Esophagus muscularis mucosa (tissue), 4 donors: ENCODE measurements around the gene DNAH17.

Experiments
- CTCF ChIP-seq, 3 experiments: fragments of 200-600 bp in 2 of 3; fragments of 450-650 bp in 1 of 3; sonication (generic) in 2 of 3; IDR thresholded peaks; one replicate each; pipeline ENCODE4 v1.5.1; 2017 to 2019; ENCODE audit warnings: antibody characterized with exemption in 3 of 3, mild to moderate bottlenecking in 2 of 3, moderate library complexity in 1 of 3
- EP300 ChIP-seq: sonication (generic); formaldehyde crosslinking; IDR thresholded peaks from one replicate; pipeline ENCODE4 v1.6.1; 2017; ENCODE audit warnings: antibody characterized with exemption
- POLR2A ChIP-seq: fragments of 450-650 bp; IDR thresholded peaks from one replicate; pipeline ENCODE4 v1.6.1; 2017; ENCODE audit warnings: antibody characterized with exemption, moderate library complexity, mild to moderate bottlenecking, low read depth
- POLR2AphosphoS5 ChIP-seq, 2 donors: sonication (generic); formaldehyde crosslinking; IDR thresholded peaks; one replicate each; pipeline ENCODE4 v1.6.1; 2017; ENCODE audit warnings: antibody characterized with exemption in 2 of 2

GRCh38 chr17:78468366-78468765 is 108.8 kb downstream of the DNAH17 start:
- no peak for TF ChIP-seq CTCF (IDR thresholded peaks at IDR 0.05)
- no peak for TF ChIP-seq POLR2AphosphoS5 (IDR thresholded peaks at IDR 0.05)
- no peak for TF ChIP-seq POLR2A
- no peak for TF ChIP-seq EP300
